ENCODE results near the gene HIVEP3.

DNA sequence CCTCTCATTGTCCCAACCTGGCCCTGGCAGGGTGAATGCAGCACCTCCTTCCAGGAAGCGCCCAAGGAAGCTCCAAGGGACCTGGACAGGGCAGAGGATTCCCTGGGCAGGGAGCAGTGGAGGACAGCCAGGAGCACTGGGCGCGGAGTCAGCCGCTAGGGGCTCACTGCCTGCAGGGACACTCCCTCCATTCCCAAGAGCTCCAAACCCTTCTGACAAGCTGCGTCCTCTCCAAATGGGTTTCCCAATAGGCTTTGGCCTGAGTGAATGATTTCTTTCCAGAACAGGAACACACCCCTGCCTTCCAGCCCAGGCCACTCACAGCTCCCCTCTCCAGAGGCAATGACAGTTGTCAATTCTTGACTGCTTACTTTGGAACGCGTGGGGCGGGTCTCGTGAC, 305.8 kb downstream of the HIVEP3 start:
- TF ChIP-seq, protein P1, sequence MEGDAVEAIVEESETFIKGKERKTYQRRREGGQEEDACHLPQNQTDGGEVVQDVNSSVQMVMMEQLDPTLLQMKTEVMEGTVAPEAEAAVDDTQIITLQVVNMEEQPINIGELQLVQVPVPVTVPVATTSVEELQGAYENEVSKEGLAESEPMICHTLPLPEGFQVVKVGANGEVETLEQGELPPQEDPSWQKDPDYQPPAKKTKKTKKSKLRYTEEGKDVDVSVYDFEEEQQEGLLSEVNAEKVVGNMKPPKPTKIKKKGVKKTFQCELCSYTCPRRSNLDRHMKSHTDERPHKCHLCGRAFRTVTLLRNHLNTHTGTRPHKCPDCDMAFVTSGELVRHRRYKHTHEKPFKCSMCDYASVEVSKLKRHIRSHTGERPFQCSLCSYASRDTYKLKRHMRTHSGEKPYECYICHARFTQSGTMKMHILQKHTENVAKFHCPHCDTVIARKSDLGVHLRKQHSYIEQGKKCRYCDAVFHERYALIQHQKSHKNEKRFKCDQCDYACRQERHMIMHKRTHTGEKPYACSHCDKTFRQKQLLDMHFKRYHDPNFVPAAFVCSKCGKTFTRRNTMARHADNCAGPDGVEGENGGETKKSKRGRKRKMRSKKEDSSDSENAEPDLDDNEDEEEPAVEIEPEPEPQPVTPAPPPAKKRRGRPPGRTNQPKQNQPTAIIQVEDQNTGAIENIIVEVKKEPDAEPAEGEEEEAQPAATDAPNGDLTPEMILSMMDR (IDR thresholded peaks at IDR 0.05): no peak
- TF ChIP-seq EZH2 (IDR thresholded peaks at IDR 0.05): no peak
